ENCODE data around the gene ARHGAP15.

The ARHGAP15 gene

DNA sequence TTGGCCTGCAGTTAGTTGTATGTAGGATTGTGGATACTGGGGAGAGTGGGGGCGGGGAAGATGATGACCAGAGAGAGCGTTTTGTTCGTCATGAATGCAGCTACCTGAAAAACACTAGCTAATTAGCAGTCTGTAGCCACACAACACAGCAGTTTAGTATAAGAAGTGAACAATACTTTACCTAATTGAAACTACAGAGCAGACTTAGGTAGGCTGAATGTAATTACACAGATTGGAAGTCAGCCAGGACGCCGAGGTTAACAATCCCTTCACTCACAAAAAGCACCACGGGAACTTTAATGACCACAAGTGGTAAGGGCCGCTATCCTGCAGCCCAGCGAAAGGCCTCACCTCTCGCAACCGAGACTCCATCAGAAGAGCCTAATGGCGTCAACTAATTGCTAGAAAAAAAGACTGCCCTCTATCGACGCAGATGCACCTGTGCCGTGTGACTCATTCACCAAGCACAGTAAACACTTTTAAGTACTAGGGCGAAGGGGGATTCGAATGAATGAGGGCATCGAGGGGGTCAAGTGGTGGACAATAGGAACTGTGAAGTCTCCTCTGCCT lies 591.0 kb downstream of the ARHGAP15 start:
- Histone ChIP-seq H3K9me2 (replicated peaks; ENCODE audit: control insufficient read depth, low read length) (no peaks in the 10 kb centered on the region), H3K4me3 (ENCODE audit: low read length) (no peak overlapping the region), H3K4me2 (ENCODE audit: low read length) (no peak overlapping the region), H3K4me1 (ENCODE audit: control insufficient read depth, low read length) (no peaks in the 10 kb centered on the region), H4K20me1 (ENCODE audit: control insufficient read depth, insufficient read depth, low read depth, low read length) (no peaks in the 10 kb centered on the region), H3K27me3 (ENCODE audit: control insufficient read depth, low read length) (no peaks in the 10 kb centered on the region), H3K9me3 (ENCODE audit: control insufficient read depth, insufficient read depth, low read length) (no peaks in the 10 kb centered on the region), H3K36me3 (ENCODE audit: control insufficient read depth, low read length) (no peaks in the 10 kb centered on the region), H3F3A (ENCODE audit: control insufficient read depth, insufficient read depth) (no peaks in the 10 kb centered on the region), H3K79me2 (ENCODE audit: control insufficient read depth, low read length) (no peaks in the 10 kb centered on the region), H3K27ac (ENCODE audit: low read depth, low read length) (no peak overlapping the region)
- TF ChIP-seq CTCF (IDR thresholded peaks at IDR 0.05; ENCODE audit: low read depth, low read length, poor library complexity, severe bottlenecking) (no peak), EZH2phosphoT487 (IDR thresholded peaks at IDR 0.05; ENCODE audit: borderline replicate concordance, low read length) (no peak)

DNA sequence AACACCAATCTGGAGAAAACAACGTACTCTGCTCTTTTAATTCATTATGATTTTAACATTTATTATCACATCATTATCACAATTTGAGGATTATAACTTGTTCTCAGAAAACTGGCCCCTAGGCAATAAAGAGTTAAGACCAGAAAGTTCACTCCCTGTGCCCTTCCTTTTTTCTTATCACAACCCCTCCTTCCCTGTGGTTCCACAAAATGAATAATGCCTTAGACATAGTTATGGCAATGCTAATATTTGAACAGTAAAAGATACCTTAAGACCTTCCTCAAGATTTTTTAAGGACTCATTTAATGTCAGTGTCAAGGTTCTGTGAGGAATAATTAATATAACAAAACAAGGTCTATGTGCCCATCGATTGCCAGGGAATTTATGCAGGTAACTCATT lies 596.2 kb downstream of the ARHGAP15 start:
- TF ChIP-seq CTCF (IDR thresholded peaks at IDR 0.05; ENCODE audit: low read depth, low read length, poor library complexity, severe bottlenecking) (no peak), EZH2phosphoT487 (IDR thresholded peaks at IDR 0.05; ENCODE audit: borderline replicate concordance, low read length) (no peak)
- Histone ChIP-seq H3K36me3 (ENCODE audit: control insufficient read depth, low read length) (no peaks in the 10 kb centered on the region), H3K4me2 (ENCODE audit: low read length) (no peak overlapping the region)

GRCh38 chr2:143726151-143726845 lies 597.1 kb downstream of the ARHGAP15 start:
- TF ChIP-seq CTCF (IDR thresholded peaks at IDR 0.05; ENCODE audit: low read depth, low read length, poor library complexity, severe bottlenecking): no peak
- TF ChIP-seq EZH2phosphoT487 (IDR thresholded peaks at IDR 0.05; ENCODE audit: borderline replicate concordance, low read length): no peak
- Histone ChIP-seq H3K9me2 (replicated peaks; ENCODE audit: control insufficient read depth, low read length) (no peaks in the 10 kb centered on the region), H3F3A (ENCODE audit: control insufficient read depth, insufficient read depth) (no peaks in the 10 kb centered on the region), H3K36me3 (ENCODE audit: control insufficient read depth, low read length) (no peaks in the 10 kb centered on the region), H3K4me2 (ENCODE audit: low read length) (no peak overlapping the region), H3K27me3 (ENCODE audit: control insufficient read depth, low read length) (no peaks in the 10 kb centered on the region), H3K4me1 (ENCODE audit: control insufficient read depth, low read length) (0 out of 2 replicates have a peak, but pooled peaks cover 8% of the 10 kb centered on the region), H3K27ac (ENCODE audit: low read depth, low read length) (no peak overlapping the region), H3K9me3 (ENCODE audit: control insufficient read depth, insufficient read depth, low read length) (no peaks in the 10 kb centered on the region), H4K20me1 (ENCODE audit: control insufficient read depth, insufficient read depth, low read depth, low read length) (no peaks in the 10 kb centered on the region), H3K4me3 (ENCODE audit: low read length) (no peak overlapping the region), H3K79me2 (ENCODE audit: control insufficient read depth, low read length) (no peaks in the 10 kb centered on the region)

More for the DNA sequence above, 596.2 kb downstream of the ARHGAP15 start:
- Histone ChIP-seq H3K27me3 (ENCODE audit: control insufficient read depth, low read length) (no peaks in the 10 kb centered on the region), H3K79me2 (ENCODE audit: control insufficient read depth, low read length) (no peaks in the 10 kb centered on the region), H3K4me1 (ENCODE audit: control insufficient read depth, low read length) (0 out of 2 replicates have a peak, but pooled peaks cover 4% of the 10 kb centered on the region), H3K9me2 (replicated peaks; ENCODE audit: control insufficient read depth, low read length) (no peaks in the 10 kb centered on the region), H3K9me3 (ENCODE audit: control insufficient read depth, insufficient read depth, low read length) (no peaks in the 10 kb centered on the region), H3F3A (ENCODE audit: control insufficient read depth, insufficient read depth) (no peaks in the 10 kb centered on the region), H3K27ac (ENCODE audit: low read depth, low read length) (no peak overlapping the region), H4K20me1 (ENCODE audit: control insufficient read depth, insufficient read depth, low read depth, low read length) (no peaks in the 10 kb centered on the region), H3K4me3 (ENCODE audit: low read length) (no peak overlapping the region)
